ENCODE results near the gene DTNB. TPM values are rescaled to one million over a fixed set of nuclear protein-coding genes. Genes with fewer than 3 reads are reported as not detected.

DTNB gene
- total and polyA plus RNA-seq, 8 donors, result 10.5 to 70.0 (median 33.7) TPM

GRCh38 chr2:25545899-25546298 is 127.5 kb downstream of the DTNB start:
- no peak for DNase-seq
- no peaks in the 10 kb centered on the region for H3K4me1 ChIP-seq
- no peak overlapping the region for H3K27ac ChIP-seq
- intact Hi-C loops (cut with DNase I; ENCODE audit: low total_unique reads), result no loop called here
- no peaks in the 10 kb centered on the region for H3K27me3 ChIP-seq
- H3K9me3 ChIP-seq, result no peaks in the 10 kb centered on the region
- no peaks in the 10 kb centered on the region for H3K36me3 ChIP-seq
- 95 to 97% (median 96%) methylated on average over 3 to 4 of the region's 4 CpGs for WGBS, 5 donors
- no peak for TF ChIP-seq POLR2A (IDR thresholded peaks at IDR 0.05)
- TF ChIP-seq, protein P1, sequence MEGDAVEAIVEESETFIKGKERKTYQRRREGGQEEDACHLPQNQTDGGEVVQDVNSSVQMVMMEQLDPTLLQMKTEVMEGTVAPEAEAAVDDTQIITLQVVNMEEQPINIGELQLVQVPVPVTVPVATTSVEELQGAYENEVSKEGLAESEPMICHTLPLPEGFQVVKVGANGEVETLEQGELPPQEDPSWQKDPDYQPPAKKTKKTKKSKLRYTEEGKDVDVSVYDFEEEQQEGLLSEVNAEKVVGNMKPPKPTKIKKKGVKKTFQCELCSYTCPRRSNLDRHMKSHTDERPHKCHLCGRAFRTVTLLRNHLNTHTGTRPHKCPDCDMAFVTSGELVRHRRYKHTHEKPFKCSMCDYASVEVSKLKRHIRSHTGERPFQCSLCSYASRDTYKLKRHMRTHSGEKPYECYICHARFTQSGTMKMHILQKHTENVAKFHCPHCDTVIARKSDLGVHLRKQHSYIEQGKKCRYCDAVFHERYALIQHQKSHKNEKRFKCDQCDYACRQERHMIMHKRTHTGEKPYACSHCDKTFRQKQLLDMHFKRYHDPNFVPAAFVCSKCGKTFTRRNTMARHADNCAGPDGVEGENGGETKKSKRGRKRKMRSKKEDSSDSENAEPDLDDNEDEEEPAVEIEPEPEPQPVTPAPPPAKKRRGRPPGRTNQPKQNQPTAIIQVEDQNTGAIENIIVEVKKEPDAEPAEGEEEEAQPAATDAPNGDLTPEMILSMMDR (IDR thresholded peaks at IDR 0.05), result no peak
- TF ChIP-seq POLR2AphosphoS5 (IDR thresholded peaks at IDR 0.05), result no peak
- TF ChIP-seq EP300 (IDR thresholded peaks at IDR 0.05), result no peak
- no peak overlapping the region for H3K4me3 ChIP-seq

DNA sequence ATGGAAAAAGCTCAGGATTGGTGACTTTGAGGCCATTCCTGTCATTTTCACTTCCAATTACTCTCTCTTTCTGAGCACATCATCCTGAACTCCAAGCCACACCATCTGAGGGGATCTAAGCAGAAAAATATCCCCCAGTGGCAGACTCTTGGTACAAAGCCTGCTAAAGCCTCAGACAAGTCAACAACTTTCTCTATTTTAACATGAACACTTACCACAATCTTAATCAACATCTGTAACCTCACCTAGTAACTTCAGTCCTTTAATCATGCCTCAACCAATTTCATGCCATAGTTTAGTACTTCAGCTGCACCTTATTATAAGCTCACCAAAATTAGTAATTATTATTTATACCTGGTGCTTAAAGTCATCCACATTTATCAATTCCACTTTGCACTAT is 128.9 kb downstream of the DTNB start:
- intact Hi-C loops (cut with DNase I; ENCODE audit: low total_unique reads), result no loop called here

GRCh38 chr2:25543939-25544338 is 129.4 kb downstream of the DTNB start:
- no peak for DNase-seq
- no peaks in the 10 kb centered on the region for H3K9me3 ChIP-seq
- no peaks in the 10 kb centered on the region for H3K27me3 ChIP-seq
- H3K4me1 ChIP-seq, result peaks cover 0 to 4% (median 0%) of the 10 kb centered on the region in 4 donors
- no peak overlapping the region for H3K27ac ChIP-seq
- H3K36me3 ChIP-seq, result no peaks in the 10 kb centered on the region
- intact Hi-C loops (cut with DNase I; ENCODE audit: low total_unique reads), result no loop called here
- H3K4me3 ChIP-seq, result no peak overlapping the region
- TF ChIP-seq POLR2AphosphoS5 (IDR thresholded peaks at IDR 0.05) (no peak), EP300 (IDR thresholded peaks at IDR 0.05) (no peak), POLR2A (IDR thresholded peaks at IDR 0.05) (no peak)
- TF ChIP-seq, protein P1 (IDR thresholded peaks at IDR 0.05), result no peak
- WGBS, 5 donors, result 84 to 92% (median 88%) methylated on average over 10 of the region's 10 CpGs

More for the DNA sequence above, 128.9 kb downstream of the DTNB start:
- Histone ChIP-seq H3K27me3 (no peaks in the 10 kb centered on the region), H3K27ac (no peak overlapping the region), H3K4me1 (no peaks in the 10 kb centered on the region), H3K36me3 (no peaks in the 10 kb centered on the region), H3K4me3 (no peak overlapping the region), H3K9me3 (no peaks in the 10 kb centered on the region)
- no peak for DNase-seq
- TF ChIP-seq POLR2AphosphoS5 (IDR thresholded peaks at IDR 0.05) (no peak), EP300 (IDR thresholded peaks at IDR 0.05) (no peak), POLR2A (IDR thresholded peaks at IDR 0.05) (no peak)

DNA sequence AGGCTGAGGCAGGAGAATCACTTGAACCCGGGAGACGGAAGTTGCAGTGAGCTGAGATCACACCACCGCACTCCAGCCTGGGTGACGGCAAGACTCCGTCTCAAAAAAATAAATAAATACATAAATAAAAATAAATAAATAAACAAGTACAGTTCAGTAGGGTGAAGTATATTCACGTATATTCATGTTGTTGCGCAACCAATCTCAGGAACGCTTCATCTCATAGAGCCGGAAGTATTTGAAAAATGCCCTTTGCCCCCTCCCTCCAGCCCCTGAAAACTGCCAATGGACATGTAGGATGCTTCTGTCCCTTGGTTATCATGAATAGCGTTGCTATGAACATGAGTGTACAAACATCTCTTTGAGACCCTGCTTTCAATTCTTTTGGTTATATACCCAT is 132.0 kb downstream of the DTNB start:
- 94 to 96% (median 95%) methylated on average over 10 of the region's 10 CpGs for WGBS, 5 donors
- no peaks in the 10 kb centered on the region for H3K36me3 ChIP-seq
- H3K27ac ChIP-seq, result no peak overlapping the region
- intact Hi-C loops (cut with DNase I; ENCODE audit: low total_unique reads), result no loop called here
- H3K4me1 ChIP-seq, result peaks cover 0 to 4% (median 0%) of the 10 kb centered on the region in 4 donors
- no peaks in the 10 kb centered on the region for H3K9me3 ChIP-seq
- no peak for DNase-seq
- no peaks in the 10 kb centered on the region for H3K27me3 ChIP-seq
- TF ChIP-seq, protein P1 (IDR thresholded peaks at IDR 0.05), result no peak
- TF ChIP-seq POLR2A (IDR thresholded peaks at IDR 0.05) (no peak), EP300 (IDR thresholded peaks at IDR 0.05) (no peak)
- no peak overlapping the region for H3K4me3 ChIP-seq

DNA sequence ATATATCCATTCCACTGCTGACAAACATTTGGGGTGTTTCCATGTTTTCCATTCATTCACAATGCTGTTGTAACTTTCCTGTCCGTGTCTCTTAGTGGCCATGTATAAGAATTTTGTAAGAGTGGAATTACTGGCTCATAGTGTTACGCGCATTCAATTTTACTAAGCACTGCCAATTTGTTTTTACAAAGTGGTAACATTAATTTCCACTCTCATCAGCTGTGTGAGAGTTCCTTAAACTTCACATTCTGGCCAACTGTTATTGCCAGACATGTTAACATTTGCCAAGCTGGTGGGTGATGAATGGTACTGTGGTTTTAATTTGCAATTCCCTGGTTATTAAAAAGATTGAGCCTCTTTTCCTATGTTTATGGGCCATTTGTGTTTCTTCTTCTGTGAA is 134.2 kb downstream of the DTNB start:
- TF ChIP-seq, protein P1 (IDR thresholded peaks at IDR 0.05), result no peak
- TF ChIP-seq POLR2AphosphoS5 (IDR thresholded peaks at IDR 0.05) (no peak), POLR2A (IDR thresholded peaks at IDR 0.05) (no peak)
- WGBS, 5 donors, result 60 to 87% (median 74%) methylated on average over 3 of the region's 3 CpGs
- intact Hi-C loops (cut with DNase I; ENCODE audit: low total_unique reads), result no loop called here

More for the DNA sequence above, 134.2 kb downstream of the DTNB start:
- H3K36me3 ChIP-seq, result peaks cover 0 to 20% (median 14%) of the 10 kb centered on the region in 4 donors
- no peak overlapping the region for H3K4me3 ChIP-seq
- no peaks in the 10 kb centered on the region for H3K27me3 ChIP-seq
- no peak overlapping the region for H3K27ac ChIP-seq
- peaks cover 0 to 9% (median 4%) of the 10 kb centered on the region in 4 donors for H3K9me3 ChIP-seq
- peak in 1 of 2 donors; percentile 34 for DNase-seq
- peaks cover 0 to 4% (median 0%) of the 10 kb centered on the region in 4 donors for H3K4me1 ChIP-seq
